HG03457 (cell line): ENCODE measurements around the gene TP53I11.

Experiments used
- ATAC-seq: cut with Tn5 transposase; IDR thresholded peaks from one replicate; pipeline ENCODE4 v1.9.1; 2021; ENCODE audit warnings: moderate number of reproducible peaks; ENCODE audit not compliant: unreplicated experiment

Gene TP53I11

DNA sequence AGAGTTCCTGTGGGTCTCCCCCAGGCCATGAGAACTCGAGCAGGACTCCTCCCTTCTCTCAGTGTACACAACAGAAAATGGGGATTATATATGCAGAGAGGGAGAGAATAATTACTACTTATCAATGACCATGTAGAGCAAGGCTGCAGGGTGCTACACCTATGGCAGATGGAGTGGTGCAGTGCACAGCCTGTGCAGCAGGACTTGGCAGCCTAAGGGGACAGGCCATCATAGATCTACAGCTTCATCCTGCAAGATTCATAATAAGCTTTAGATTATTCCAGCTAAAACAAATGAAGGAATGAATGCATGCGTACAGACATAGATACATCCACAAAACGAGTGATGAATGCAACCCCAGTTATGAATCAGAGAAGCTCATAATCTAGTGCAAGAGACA, 8.4 kb upstream of the TP53I11 start:
- ATAC-seq: no peak

DNA sequence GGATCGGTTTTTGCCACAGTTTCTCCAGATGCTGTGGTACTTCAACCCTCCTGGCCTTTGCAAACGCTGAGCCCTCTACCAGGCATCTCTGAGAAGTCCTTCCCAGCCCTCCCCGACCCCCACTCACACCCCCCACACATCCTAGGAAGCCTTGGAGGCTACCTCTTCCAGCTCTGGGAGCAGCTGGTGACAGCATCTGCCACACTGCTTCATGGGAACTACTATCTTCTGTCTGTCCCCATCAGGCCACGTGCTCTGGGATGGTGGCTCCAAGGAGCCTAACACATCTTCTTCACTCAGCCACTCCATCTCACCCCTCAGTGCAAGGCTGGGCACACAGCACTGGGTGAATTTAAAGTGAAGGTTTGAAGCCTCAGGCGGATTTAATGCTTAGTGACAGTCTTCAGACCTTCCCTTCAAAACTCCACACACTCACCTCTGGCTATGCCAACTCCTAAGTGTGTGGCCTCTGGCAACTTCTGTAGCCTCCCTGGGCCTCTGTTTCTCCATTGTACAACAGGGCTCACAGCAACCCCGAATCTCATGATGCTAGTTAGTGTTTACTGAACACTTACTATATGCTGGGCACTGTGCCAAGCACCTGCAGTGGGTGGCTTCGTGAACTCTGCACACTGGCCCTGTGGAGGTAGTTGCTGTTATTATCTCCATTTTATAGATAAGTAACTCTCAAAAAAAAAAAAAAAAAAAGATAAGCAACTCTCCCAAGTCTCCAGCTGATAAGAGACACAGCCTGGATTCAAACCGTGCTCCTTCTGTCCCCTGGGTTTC, 7.3 kb upstream of the TP53I11 start:
- no peak for ATAC-seq

- no peak for ATAC-seq
These were observed 6.4 kb upstream of the TP53I11 start for GRCh38 chr11:44957040-44957515.

GRCh38 chr11:44955015-44955738, 4.5 kb upstream of the TP53I11 start:
- no peak for ATAC-seq

GRCh38 chr11:44954051-44954906, 3.6 kb upstream of the TP53I11 start:
- ATAC-seq: no peak

DNA sequence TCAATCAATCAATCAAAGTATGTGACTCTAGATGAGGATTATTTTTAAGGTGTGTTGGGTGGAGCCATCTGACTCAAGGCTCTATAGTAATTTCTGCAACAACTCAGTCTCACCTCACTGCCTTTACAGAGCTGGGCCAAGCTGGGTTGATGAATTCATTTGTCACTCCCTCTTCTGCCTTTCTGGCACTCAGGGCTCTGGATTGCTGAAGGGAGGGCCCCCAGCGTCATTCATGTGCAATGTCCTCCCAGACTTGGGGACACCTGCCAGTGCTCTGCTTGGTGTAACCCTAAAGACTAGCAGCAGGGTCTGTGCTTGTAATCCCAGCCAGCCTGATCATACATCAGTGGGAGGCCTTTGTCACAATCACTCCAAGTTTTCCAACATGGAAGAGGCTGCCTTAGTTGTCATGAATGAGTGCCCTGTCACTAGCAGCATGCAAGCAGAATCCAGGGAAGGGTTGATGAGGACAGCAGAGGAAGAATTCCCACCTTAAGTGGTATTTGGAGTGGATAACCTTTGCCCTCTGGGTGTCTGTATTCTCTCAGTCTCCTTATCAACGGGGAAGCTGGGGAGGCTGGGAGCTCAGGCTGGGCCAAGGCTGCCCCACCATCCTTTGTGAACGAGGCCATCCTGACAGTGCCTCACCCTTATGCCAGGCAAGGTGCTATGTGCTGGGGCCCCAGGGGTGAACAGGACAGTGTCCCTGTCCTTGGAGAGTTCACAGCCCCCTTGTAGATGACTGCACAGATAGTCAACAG, 2.0 kb upstream of the TP53I11 start:
- ATAC-seq: no peak

DNA sequence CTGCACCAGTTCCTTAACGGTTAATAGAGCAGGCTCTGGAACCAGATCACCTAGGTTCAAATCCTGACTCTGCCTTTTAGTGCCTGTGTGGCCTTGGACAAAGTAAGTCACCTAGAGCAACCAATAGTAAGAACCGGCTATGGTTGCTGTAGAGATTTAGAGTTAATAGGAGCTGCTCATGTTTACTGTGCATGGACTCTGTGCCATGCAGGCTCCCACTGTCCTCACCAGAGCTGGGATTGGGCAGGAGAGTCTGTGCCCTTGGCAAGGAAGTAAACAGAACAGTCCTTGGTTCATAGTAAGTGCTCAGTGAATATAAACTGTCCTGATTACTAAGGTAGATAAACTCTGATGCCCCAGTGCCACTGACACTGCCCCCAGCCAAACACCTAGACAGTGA, 1.4 kb upstream of the TP53I11 start:
- no peak for ATAC-seq

DNA sequence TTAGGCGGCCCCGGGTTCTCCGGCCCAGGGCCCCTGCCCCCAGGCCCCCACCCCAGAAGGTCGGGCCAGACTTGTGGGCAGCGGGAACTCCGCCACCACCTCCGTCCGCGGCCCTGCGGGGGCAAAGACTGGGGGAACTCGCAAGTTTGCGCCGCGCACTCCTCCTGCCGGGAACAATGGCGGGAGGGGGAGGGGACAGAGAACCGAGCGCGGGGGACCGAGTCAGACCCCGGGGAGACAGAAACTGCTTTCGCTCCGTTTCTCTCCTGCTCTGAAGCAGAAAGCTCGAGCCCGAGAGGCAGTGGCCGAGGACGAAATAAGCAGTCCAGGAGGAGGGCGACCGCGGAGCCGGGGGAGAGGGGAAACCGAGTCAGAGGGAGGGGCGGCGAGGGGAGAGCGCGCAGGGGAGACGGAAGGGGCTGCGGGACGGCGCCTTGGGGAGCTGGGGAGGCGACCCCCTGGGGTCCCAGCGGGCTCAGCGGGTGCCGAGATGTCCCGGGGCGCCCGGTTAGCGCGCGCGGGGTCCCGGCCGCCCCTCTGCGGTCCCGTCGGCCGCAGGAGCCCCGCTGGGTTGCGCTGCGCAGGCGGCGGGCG, 555 bp downstream of the TP53I11 start:
- no peak for ATAC-seq

GRCh38 chr11:44949160-44950030, 1.3 kb downstream of the TP53I11 start:
- ATAC-seq: no peak

- ATAC-seq: no peak
These were observed 2.5 kb downstream of the TP53I11 start for GRCh38 chr11:44948155-44948554.

DNA sequence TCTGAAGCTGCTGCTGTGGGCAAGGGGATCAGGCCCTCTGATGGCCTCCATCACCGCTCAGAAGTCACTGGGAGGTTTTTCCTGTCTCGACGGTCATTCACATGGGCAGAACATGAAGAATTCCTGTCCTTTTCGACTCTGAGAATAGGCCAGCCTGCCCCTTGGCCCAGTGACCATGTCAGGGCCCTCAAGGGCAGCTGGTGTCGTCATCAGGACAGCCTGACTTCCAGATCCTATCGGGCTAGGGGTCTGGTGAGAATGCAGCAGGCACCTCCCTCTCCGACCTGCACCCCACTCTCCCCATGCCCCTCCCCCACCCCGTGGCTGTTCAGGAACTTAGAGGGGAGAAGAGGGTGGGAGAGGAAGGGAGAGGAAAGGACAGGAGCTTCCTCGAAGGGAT, 3.6 kb downstream of the TP53I11 start:
- ATAC-seq: no peak

GRCh38 chr11:44946263-44946662, 4.4 kb downstream of the TP53I11 start:
- no peak for ATAC-seq

DNA sequence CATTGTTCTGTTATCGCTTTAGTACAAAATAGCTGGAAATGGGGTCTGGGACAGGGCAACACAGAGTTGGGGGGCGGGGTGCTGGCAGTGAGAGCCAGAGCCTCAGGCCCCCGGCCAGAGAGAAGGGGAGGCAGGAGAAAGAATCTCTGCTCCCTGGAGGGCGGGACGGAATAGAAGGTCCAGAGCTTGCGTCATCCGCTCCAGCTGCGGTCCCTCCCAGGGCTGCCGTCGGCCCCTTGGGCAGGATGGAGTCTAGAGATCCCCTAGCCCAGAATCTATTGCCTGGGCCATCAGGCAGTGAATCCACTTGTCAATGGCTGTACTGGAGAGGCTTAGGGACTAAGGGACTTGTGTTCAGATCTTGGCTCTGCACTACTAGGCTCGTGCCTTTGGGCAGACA, 5.0 kb downstream of the TP53I11 start:
- ATAC-seq: no peak

DNA sequence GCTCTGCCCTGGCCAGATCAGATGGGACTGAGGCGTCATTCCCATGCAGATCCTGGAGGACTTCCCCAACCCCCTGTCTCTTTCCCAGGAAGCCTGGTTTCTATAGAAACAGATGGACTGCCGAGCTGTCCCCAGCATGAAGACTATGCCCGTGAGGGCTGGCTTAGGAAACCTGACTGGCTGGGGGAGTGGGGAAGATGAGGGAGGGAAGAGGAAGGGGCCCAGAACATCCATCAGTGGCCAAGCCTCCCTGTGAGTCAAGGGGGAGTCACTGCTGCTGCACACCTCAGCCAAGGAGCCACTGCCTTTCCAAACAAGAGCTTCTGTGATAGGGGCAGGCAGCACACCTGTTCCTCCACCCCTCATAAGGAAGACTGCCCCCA, 5.8 kb downstream of the TP53I11 start:
- no peak for ATAC-seq

GRCh38 chr11:44944181-44944852, 6.4 kb downstream of the TP53I11 start:
- ATAC-seq: no peak

GRCh38 chr11:44943696-44944095, 7.0 kb downstream of the TP53I11 start:
- ATAC-seq: no peak

- no peak for ATAC-seq
These were observed 7.6 kb downstream of the TP53I11 start for GRCh38 chr11:44943118-44943517.

DNA sequence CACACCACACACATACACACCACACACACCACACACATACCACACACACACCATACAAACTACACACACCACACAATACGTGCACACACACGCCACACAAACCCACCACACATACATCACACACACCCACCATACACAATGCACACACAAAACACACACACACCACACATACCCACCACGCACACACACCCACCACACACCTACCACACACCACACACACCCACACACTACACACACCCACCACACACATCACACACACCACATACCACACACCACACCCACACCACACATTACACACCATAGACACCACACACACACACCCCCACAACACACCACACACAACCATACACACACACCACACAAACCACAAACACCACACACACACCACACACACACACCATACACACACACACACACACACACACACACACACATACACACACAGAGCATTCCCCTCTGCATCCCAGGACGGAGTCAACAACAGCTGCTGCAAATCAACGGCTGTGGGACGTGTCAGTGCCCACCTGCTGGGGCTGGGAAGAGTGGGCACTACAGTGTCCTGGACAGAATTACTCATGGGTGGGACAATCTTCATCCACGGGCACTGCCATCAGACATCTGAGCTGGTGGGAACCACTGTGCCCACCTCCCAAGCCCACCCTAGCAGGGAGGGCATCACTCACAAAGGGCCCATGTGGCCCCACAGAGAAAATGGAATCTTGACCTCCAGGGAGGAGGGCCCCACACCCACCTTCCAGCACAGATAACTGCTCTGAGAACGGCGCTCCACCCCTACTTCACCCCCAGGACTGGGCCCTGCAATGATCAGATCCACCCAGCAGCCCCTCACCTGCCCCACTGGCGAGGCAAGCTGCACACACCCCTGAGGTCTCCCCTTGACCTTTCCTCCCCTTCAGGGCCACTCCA, 8.4 kb downstream of the TP53I11 start:
- ATAC-seq: no peak
